HG03457 (cell line): ENCODE data around the gene ARF1.
"Not testable (repeated sequence)": the region's sequence is repeated elsewhere in the genome, so short reads cannot be mapped to it uniquely, and the experiment has no call there.

Experiments
- ATAC-seq: cut with Tn5 transposase; IDR thresholded peaks from one replicate; pipeline ENCODE4 v1.9.1; 2021; ENCODE audit warnings: moderate number of reproducible peaks; ENCODE audit not compliant: unreplicated experiment

Gene ARF1

GRCh38 chr1:228100822-228101613, 18.5 kb downstream of the ARF1 start:
- no peak for ATAC-seq

- no peak for ATAC-seq
Measured at GRCh38 chr1:228101614-228101993, 19.1 kb downstream of the ARF1 start.

GRCh38 chr1:228101994-228102790, 19.7 kb downstream of the ARF1 start:
- ATAC-seq, result no peak

GRCh38 chr1:228102791-228103620, 20.5 kb downstream of the ARF1 start, which contains the start of gene C1orf35:
Gene C1orf35 (minus strand): TSS chr1:228103325. CDS start chr1:228103227, 98 bp downstream.
- peak; percentile 54 for ATAC-seq

- ATAC-seq, result no peak
Measured at GRCh38 chr1:228104526-228105269, 22.2 kb downstream of the ARF1 start.

- ATAC-seq, result no peak
Measured at GRCh38 chr1:228105270-228105995, 22.9 kb downstream of the ARF1 start.

- ATAC-seq, result no peak
Measured at GRCh38 chr1:228105996-228106799, 23.7 kb downstream of the ARF1 start.

- ATAC-seq, result no peak
Measured at GRCh38 chr1:228106800-228107054, 24.2 kb downstream of the ARF1 start.

- ATAC-seq, result no peak
Measured at GRCh38 chr1:228107636-228108035, 25.1 kb downstream of the ARF1 start.

GRCh38 chr1:228108055-228108690, 25.7 kb downstream of the ARF1 start:
- ATAC-seq, result no peak

GRCh38 chr1:228108742-228109072, 26.2 kb downstream of the ARF1 start:
- ATAC-seq, result no peak

- ATAC-seq, result peak; percentile 77
Measured at GRCh38 chr1:228109073-228109961, 26.8 kb downstream of the ARF1 start, which contains the start of gene MRPL55. Gene MRPL55 (minus strand): TSS chr1:228109299. CDS start chr1:228108260, 1,039 bp downstream.

GRCh38 chr1:228109962-228110488, 27.5 kb downstream of the ARF1 start:
- ATAC-seq, result no peak

GRCh38 chr1:228110556-228110955, 28.0 kb downstream of the ARF1 start:
- ATAC-seq, result no peak

- not testable (repeated sequence) for ATAC-seq
Measured at GRCh38 chr1:228111315-228111714, 28.8 kb downstream of the ARF1 start.

- ATAC-seq, result no peak
Measured at GRCh38 chr1:228112167-228112566, 29.7 kb downstream of the ARF1 start.

GRCh38 chr1:228112617-228113016, 30.1 kb downstream of the ARF1 start:
- no peak for ATAC-seq

GRCh38 chr1:228114827-228115226, 32.3 kb downstream of the ARF1 start:
- no peak for ATAC-seq
